ENCODE measurements around the gene GRB10. TPM values are rescaled to one million over a fixed set of nuclear protein-coding genes. Genes with fewer than 3 reads are reported as not detected.
"Not testable (repeated sequence)": the region's sequence is repeated elsewhere in the genome, so short reads cannot be mapped to it uniquely, and the experiment has no call there.

The GRB10 gene
- total and polyA plus RNA-seq, 4 donors = 10.7 to 53.1 (median 17.5) TPM

DNA sequence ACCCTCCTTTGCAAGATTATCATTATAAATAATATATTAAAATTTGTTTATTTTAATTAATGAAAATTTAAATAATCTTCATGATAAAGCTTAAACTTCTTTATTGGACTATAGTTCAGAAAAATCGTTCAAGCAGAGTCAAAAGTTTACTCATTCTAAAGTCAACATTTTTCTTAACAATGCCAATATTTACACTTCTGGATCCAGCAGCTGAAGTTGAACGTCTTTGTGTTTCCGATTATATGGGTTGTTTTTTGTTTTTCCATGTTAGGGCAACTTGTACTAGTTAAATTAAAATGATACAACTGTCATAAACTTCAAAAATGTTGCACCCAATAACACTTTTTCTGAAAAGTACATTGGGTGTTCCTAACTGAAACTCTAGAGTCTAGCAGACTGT is 43.8 kb downstream of the GRB10 start (continued):
- TF ChIP-seq, protein P1, sequence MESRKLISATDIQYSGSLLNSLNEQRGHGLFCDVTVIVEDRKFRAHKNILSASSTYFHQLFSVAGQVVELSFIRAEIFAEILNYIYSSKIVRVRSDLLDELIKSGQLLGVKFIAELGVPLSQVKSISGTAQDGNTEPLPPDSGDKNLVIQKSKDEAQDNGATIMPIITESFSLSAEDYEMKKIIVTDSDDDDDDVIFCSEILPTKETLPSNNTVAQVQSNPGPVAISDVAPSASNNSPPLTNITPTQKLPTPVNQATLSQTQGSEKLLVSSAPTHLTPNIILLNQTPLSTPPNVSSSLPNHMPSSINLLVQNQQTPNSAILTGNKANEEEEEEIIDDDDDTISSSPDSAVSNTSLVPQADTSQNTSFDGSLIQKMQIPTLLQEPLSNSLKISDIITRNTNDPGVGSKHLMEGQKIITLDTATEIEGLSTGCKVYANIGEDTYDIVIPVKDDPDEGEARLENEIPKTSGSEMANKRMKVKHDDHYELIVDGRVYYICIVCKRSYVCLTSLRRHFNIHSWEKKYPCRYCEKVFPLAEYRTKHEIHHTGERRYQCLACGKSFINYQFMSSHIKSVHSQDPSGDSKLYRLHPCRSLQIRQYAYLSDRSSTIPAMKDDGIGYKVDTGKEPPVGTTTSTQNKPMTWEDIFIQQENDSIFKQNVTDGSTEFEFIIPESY (IDR thresholded peaks at IDR 0.05) = no peak
- TF ChIP-seq FOXA2 (IDR thresholded peaks at IDR 0.05) = peak; percentile 92
- peak in 1 of 2 donors; percentile 50 for TF ChIP-seq JUND (IDR thresholded peaks at IDR 0.05)
- TF ChIP-seq GABPA (IDR thresholded peaks at IDR 0.05 in 1 of 2, conservative IDR thresholded peaks at IDR 0.05 in 1 of 2) = no peak
- TF ChIP-seq SP1 (IDR thresholded peaks at IDR 0.05) = peak; percentile 35
- TF ChIP-seq RAD21 (IDR thresholded peaks at IDR 0.05) = peak; percentile 38 to 44

DNA sequence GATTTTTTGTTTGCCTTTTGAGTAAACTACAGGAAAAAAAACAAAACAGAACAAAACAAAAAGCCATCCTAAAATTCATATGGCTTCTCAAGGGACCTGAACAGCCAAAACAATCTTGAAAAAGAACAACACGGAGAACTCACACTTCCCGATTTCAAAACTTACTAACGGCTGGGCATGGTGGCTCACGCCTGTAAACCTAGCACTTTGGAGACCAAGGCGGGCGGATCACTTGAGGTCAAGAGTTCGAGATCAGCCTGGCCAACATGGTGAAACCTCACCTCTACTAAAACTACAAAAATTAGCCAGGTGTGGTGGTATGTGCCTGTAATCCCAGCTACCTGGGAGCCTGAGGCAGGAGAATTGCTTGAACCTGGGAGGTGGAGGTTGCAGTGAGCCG is 46.9 kb downstream of the GRB10 start:
- not testable (repeated sequence) for H3K27ac ChIP-seq (ENCODE audit: low read depth in 1 of 2, low read length in 2 of 2); H3K9ac ChIP-seq (ENCODE audit: low read depth in 1 of 2, low read length in 2 of 2); DNase-seq (ENCODE audit: low spot score); H3K36me3 ChIP-seq (ENCODE audit: control insufficient read depth in 4 of 4, insufficient read depth in 3 of 4, low read depth in 1 of 4, low read length in 3 of 4); H3K9me3 ChIP-seq (ENCODE audit: control insufficient read depth in 4 of 4, low read length in 3 of 4); H3K27me3 ChIP-seq (ENCODE audit: control insufficient read depth in 4 of 4, insufficient read depth in 4 of 4, low read length in 3 of 4); H3K4me3 ChIP-seq (ENCODE audit: low read depth in 1 of 3, low read length in 3 of 3)
- WGBS = 93% methylated on average over 8 of the region's 8 CpGs
- H3K4me1 ChIP-seq (ENCODE audit: control insufficient read depth in 4 of 4, insufficient read depth in 4 of 4, low read length in 3 of 4) = peaks cover 14 to 48% (median 31%) of the 10 kb centered on the region in 4 donors

DNA sequence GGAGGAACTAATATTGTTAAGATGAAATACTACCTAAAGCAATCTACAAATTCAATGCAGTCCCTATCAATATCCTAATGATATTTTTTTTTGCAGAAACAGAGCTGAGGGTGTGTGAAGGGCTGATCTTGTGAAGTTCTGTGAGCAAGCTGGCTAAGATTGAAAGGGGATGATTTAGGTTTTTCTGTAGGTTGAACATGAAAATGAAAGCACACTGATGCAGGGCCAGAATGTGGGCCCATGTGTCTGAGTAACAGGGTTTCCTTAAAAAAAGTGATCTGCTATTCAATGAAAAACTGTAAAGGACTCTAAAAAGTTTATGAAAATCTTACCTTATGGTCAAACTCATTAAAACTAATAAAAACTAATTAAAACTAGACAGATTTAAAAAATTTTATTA is 47.4 kb downstream of the GRB10 start:
- Histone ChIP-seq H3K36me3 (ENCODE audit: control insufficient read depth in 4 of 4, insufficient read depth in 3 of 4, low read depth in 1 of 4, low read length in 3 of 4) (no peaks in the 10 kb centered on the region), H3K4me3 (ENCODE audit: low read depth in 1 of 3, low read length in 3 of 3) (no peak overlapping the region), H3K27me3 (ENCODE audit: control insufficient read depth in 4 of 4, insufficient read depth in 4 of 4, low read length in 3 of 4) (no peaks in the 10 kb centered on the region), H3K9ac (ENCODE audit: low read depth in 1 of 2, low read length in 2 of 2) (no peak overlapping the region), H3K4me1 (ENCODE audit: control insufficient read depth in 4 of 4, insufficient read depth in 4 of 4, low read length in 3 of 4) (peaks cover 18 to 53% (median 36%) of the 10 kb centered on the region in 4 donors), H3K9me3 (ENCODE audit: control insufficient read depth in 4 of 4, low read length in 3 of 4) (no peaks in the 10 kb centered on the region), H3K27ac (ENCODE audit: low read depth in 1 of 2, low read length in 2 of 2) (no peak overlapping the region)
- TF ChIP-seq RAD21 (IDR thresholded peaks at IDR 0.05) (no peak), FOXA2 (IDR thresholded peaks at IDR 0.05) (no peak), EGR1 (IDR thresholded peaks at IDR 0.05; ENCODE audit: low read depth in 2 of 2) (no peak), NR2F2 (IDR thresholded peaks at IDR 0.05) (no peak), RXRA (IDR thresholded peaks at IDR 0.05) (no peak)
- TF ChIP-seq, protein P2, sequence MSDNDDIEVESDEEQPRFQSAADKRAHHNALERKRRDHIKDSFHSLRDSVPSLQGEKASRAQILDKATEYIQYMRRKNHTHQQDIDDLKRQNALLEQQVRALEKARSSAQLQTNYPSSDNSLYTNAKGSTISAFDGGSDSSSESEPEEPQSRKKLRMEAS (IDR thresholded peaks at IDR 0.05) = no peak
- TF ChIP-seq, protein P3, sequence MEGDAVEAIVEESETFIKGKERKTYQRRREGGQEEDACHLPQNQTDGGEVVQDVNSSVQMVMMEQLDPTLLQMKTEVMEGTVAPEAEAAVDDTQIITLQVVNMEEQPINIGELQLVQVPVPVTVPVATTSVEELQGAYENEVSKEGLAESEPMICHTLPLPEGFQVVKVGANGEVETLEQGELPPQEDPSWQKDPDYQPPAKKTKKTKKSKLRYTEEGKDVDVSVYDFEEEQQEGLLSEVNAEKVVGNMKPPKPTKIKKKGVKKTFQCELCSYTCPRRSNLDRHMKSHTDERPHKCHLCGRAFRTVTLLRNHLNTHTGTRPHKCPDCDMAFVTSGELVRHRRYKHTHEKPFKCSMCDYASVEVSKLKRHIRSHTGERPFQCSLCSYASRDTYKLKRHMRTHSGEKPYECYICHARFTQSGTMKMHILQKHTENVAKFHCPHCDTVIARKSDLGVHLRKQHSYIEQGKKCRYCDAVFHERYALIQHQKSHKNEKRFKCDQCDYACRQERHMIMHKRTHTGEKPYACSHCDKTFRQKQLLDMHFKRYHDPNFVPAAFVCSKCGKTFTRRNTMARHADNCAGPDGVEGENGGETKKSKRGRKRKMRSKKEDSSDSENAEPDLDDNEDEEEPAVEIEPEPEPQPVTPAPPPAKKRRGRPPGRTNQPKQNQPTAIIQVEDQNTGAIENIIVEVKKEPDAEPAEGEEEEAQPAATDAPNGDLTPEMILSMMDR (IDR thresholded peaks at IDR 0.05; ENCODE audit: low read depth, low read length, missing input control) = no peak
- DNase-seq (ENCODE audit: low spot score) = no peak

DNA sequence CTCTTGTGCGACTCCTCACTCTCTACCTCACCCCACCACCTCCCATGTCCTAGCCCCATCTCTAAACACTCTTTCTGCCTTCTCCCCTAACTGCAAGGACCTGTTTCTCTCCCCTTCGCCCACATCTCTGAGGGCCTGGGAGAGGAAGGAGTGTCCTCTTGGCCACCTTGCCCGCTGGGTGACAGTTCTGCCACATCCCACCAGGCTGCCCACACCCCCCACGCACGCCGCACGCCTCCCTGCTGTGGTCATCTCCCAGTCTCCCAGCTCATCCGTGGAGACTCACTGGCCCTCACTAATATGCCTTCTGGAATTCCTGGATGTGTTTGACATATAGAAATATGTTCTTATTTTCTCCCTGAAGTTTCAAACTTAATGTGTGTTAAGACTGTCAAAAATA is 48.5 kb downstream of the GRB10 start:
- no peak overlapping the region for H3K4me3 ChIP-seq (ENCODE audit: low read depth in 1 of 3, low read length in 3 of 3)
- no peak overlapping the region for H3K27ac ChIP-seq (ENCODE audit: low read depth in 1 of 2, low read length in 2 of 2)
- no peak for TF ChIP-seq TAF1 (conservative IDR thresholded peaks at IDR 0.05)
- no peak for TF ChIP-seq RXRA (IDR thresholded peaks at IDR 0.05)
- no peak for TF ChIP-seq GABPA (IDR thresholded peaks at IDR 0.05 in 1 of 2, conservative IDR thresholded peaks at IDR 0.05 in 1 of 2)
- no peak for TF ChIP-seq FOXA2 (IDR thresholded peaks at IDR 0.05)
- TF ChIP-seq YY1 (IDR thresholded peaks at IDR 0.05) = no peak
- H3K36me3 ChIP-seq (ENCODE audit: control insufficient read depth in 4 of 4, insufficient read depth in 3 of 4, low read depth in 1 of 4, low read length in 3 of 4) = no peaks in the 10 kb centered on the region
- H3K27me3 ChIP-seq (ENCODE audit: control insufficient read depth in 4 of 4, insufficient read depth in 4 of 4, low read length in 3 of 4) = no peaks in the 10 kb centered on the region
- DNase-seq (ENCODE audit: low spot score) = no peak
- H3K9me3 ChIP-seq (ENCODE audit: control insufficient read depth in 4 of 4, low read length in 3 of 4) = no peaks in the 10 kb centered on the region
- H3K9ac ChIP-seq (ENCODE audit: low read depth in 1 of 2, low read length in 2 of 2) = no peak overlapping the region
- peaks cover 15 to 45% (median 27%) of the 10 kb centered on the region in 4 donors for H3K4me1 ChIP-seq (ENCODE audit: control insufficient read depth in 4 of 4, insufficient read depth in 4 of 4, low read length in 3 of 4)
- 97% methylated on average over 8 of the region's 8 CpGs for WGBS
